SK-N-SH (cell line): ENCODE data around the gene RAPGEF3.

Experiments
- CTCF ChIP-seq: fragments of 200-600 bp; sonication (generic); IDR thresholded peaks from 2 replicates; pipeline ENCODE4 v1.6.1; 2017; ENCODE audit warnings: antibody characterized with exemption, mild to moderate bottlenecking, moderate library complexity
- EP300 ChIP-seq, 2 experiments: IDR thresholded peaks; 2 replicates each; pipeline versions ENCODE4 v1.4.0 to v1.6.1; 2012; ENCODE audit warnings: borderline replicate concordance in 1 of 2, low read depth in 1 of 2, low read length in 1 of 2
- TEAD4 ChIP-seq: IDR thresholded peaks from 2 replicates; pipeline ENCODE4 v1.4.0; 2012; ENCODE audit warnings: mild to moderate bottlenecking, borderline replicate concordance; ENCODE audit not compliant: insufficient read depth
- YY1 ChIP-seq: IDR thresholded peaks from 2 replicates; pipeline ENCODE4 v1.4.0; 2012; ENCODE audit warnings: low read depth, mild to moderate bottlenecking

DNA sequence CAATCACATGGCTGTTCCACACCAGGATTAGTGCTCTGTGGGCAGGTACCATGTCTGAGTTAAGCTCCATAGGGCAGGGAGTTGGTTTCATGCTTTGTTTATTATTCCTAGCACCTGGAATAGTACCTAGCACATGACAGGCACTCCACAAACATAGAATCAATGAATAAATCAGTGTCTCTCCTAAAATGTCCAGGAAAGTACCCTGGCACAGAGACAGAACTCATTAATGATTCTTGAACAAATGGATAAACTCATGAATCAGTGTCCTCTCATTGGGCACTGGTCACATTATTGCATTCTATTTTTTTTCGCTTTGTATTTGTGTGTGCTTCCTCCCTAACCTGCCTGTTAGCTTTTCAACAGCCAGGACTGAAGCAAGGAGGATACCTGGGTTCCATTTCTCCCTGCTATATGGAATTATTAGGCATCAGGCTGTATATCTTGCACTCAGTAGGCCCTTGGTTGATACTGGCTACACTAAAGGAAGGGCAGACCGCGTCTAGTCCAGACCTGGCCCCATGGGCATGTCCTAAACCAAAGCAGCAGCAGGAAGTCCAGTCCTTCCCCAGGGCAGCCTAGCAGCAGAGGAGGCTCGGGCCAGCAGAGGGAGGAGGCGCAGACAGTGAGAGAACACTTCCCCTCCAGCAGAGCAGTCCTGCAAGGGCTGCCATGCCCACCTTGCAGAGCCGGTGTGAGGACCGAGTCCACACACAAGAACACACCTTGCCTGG, 42.7 kb upstream of the RAPGEF3 start:
- TF ChIP-seq EP300 (IDR thresholded peaks at IDR 0.05; ENCODE audit: borderline replicate concordance in 1 of 2, low read depth in 1 of 2, low read length in 1 of 2), result no peak
- no peak for TF ChIP-seq TEAD4
- TF ChIP-seq CTCF, result no peak
- no peak for TF ChIP-seq YY1
